SIG-M5 treated with dmso at 0.1 percent for 504 hours (cell line): Measurements from ENCODE around the gene PTGIR.
A peak's percentile ranks its signal among the peaks of the same experiment; 100 is the strongest.

Source experiments
- DNase-seq: peaks from one replicate; lab custom pipeline; 2025; ENCODE audit not compliant: unreplicated experiment; lab: John Stamatoyannopoulos, UW

The PTGIR gene

DNA sequence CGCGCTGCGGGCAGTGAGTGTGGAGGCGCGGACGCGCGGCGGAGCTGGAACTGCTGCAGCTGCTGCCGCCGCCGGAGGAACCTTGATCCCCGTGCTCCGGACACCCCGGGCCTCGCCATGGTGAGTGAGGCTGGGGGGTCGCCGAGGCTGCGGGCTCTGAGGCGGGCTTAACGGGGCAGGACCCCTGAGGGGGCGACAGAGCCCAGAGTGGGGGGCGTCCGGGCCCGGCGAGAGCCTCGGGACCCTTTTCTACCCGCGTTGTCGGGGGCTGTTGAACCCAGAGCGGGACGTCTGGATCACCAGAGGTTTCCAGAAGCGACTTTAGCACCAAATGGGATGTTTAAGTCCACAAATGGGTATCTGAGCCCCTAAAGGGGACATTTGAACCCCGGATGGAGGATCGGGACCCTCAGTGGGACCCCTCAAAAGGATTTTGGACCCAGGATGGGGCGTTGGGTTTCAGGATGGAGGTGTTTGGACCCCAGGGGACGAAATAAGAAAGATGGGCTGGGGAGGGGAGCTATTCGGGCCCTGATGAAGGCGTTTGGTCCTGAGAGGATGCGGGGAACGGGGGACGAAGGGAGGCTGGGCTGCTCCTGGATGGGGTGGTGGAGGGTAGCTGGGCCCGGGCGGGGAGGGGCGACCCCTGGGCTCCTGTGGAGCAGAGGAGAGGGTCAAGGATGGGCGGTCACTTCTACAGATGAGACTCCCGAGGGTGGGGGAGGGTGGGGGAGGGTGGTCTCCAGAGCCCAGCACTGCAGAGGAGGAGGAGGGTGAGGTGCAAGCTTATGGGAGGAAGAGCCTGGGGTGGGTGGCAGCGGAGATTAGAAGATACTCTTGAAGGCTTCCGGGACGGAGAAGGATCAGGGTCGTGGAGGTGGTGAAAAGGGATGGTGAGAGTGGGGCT, 23.3 kb downstream of the PTGIR start, which contains the start of gene CALM3:
CALM3 (plus strand) TSS at position 13 of the 907 bp plus-strand sequence; CDS start at position 118, 105 bp downstream.
- no peak for DNase-seq

DNA sequence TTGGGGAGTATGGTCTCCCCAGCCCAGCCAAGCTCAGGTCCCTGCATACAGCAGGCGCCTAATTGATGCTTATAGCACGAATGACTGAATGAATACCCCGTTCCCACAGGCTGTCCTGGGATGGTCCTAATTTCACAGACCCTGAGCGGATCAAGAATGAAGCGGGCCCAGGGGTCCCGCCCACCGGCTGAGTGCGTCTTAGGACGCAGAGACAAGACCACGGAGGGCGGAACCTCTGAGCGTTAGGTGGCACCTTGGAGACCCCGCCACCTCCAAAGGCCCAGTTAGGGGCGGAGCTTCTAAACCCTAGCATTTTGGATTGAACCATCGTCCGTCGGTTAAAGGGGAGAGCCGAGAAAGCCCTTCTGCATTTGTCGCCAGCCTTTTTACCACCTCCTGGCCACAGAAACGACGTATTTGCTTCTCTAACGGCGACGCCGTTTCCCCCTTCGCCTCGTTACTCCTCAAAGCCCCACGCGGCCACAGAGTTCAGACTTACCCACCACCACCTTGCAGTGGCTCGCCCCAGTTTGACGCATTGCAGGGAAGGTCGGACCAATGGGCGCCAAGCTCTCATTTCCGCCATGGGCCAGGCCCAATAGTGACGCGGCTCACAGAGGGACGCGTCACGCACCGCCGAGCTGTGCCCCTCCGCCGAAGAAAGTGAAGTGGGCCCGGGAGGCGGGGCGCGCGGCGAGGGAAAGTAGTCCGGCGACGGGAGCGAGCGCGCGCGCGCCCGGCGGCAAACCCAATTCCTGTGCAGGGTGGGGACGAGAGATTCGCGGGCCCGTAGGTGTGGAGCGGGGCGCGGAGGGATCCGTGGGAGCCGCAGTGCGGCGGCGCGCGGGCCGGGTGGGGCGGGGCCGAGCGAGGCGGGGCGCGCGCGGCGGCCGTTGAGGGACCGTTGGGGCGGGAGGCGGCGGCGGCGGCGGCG, 24.2 kb downstream of the PTGIR start:
- peak; percentile 88 for DNase-seq

DNA sequence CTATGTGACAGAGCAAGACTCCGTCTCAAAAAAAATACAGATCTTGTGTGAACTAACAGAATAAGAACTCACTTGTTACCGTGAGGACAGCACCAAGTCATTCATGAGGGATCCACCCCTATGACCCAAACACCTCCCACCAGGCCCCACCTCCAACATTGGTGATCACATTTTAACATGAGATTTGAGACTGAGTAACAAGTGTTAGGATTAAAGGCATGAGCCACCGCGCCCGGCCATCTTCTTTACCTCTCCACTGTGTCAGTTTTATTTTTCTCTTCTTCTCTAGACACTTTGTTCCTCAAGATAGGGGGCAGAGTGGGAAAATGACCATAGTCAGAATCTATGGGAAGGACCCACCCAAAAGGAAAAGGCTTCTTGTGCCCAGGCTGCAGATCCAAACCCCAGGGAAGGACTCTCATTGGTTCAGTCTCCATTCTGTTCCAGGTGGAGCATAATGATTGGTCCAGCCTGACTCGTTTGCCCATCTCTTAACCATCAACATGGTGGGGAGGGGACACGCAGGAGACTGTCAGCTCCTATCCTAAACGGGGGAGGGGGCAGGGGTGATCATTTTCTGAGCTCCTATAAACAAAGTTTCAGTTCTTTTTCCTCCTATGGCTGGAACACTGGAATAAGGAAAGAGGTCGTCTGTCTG, 25.0 kb downstream of the PTGIR start:
- no peak for DNase-seq

DNA sequence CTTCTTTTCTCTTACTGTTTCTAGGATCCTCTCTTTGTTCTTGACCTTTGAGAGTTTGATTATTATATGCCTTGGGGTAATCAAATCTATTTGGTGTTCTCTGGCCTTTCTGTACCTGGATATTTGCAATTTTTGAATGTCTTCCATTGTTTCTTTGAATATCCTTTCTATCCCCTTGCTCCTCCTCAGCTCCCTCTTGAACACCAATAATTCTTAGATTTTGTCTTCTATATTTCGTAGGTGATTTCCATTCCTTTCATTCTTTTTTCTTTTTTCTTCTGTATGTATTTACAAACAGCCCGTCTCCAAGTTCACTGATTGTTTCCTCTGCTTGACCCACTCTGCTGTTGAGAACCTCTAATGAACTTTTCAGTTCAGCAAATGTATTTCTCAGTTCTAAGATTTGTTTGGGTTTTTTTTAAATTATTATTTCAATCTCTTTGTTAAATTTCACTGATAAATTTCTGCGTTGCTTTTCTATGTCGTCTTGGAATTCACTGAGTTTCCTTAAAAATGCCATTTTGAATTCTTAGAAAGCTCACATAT, 26.4 kb downstream of the PTGIR start:
- DNase-seq: no peak

DNA sequence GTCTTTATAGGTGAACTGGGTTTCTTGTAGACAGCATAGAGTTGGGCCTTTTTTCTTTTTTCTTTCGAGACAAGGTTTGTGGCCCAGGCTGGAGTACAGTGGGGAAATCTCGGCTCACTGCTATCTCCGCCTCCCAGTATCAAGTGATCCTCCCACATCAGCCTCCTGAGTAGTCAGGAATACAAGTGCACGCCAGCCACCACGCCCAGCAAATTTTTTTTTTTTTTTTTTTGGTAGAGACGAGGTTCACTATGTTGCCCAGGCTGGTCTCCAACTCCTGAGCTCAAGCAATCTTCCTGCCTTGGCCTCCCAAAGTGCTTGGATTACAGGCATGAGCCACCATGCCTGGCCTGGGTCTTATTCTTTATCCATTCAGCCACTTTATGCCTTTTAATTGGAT, 28.9 kb downstream of the PTGIR start:
- no peak for DNase-seq

DNA sequence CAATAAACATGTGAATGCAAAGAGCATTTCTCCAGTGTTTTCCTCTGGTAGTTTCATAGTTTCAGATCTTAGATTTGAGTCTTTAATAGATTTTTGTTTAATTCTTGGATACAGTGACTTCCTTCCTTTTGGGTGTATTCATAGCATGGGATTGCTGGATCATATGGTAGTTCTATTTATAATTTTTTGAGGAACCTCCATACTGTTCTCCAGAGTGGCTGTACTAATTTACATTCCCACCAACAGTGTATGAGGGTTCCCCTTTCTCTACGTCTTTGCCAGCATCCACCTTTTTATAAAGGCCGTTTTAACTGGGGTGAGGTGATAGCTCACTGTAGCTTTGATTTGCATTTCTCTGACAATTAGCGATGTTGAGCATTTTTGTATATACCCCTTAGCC, 33.0 kb downstream of the PTGIR start:
- no peak for DNase-seq

DNA sequence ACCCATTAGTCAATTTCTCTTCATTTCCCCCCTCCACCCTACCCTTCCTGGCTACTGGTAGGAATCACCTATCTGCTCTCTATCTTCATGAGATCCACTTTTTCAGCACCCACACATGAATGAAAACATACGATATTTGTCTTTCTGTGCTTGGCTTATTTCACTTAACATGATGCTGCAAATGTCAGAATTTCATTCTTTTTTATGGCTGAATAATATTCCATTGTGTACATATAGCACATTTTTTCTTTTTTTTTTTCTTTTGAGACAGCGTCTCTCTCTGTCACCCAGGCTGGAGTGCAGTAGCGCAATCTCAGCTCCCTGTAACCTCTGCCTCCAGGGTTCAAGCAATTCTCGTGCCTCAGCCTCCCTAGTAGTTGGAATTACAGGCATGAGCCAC, 33.6 kb downstream of the PTGIR start:
- DNase-seq: no peak

DNA sequence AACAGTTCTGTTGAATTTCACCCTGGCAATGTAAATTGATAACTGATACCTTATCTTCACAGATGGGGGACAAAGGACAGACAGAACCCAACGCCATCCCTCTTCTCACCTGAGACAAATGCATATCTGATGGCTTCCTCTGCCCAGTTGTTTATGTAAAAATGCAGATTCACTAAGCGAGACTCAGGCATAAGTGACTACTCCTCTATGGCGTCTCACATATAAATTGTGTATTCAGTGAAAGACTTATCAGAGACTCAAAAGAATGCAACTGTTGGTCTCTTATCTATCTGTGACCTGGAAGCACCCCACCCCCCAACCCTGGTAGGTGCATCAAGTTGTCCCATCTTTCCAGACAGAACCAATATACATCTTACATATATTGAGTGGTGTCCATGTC, 37.0 kb downstream of the PTGIR start:
- no peak for DNase-seq

DNA sequence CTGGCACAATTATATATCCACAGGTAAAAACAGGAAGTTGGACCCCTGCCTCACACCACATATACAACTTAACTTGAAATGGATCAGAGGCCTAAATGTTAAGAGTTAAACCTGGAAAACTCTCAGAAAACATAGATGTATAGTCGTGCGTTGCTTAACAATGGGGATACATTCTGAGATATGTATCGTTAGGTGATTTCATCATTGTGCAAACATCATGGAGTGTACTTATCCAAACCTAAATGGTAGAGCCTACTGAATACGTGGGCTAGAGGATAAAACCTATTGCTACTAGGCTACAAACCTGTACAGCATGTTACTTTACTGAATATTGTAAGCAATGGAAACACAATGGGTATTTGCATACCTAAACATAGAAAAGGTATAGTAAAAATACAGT, 38.6 kb downstream of the PTGIR start:
- no peak for DNase-seq

DNA sequence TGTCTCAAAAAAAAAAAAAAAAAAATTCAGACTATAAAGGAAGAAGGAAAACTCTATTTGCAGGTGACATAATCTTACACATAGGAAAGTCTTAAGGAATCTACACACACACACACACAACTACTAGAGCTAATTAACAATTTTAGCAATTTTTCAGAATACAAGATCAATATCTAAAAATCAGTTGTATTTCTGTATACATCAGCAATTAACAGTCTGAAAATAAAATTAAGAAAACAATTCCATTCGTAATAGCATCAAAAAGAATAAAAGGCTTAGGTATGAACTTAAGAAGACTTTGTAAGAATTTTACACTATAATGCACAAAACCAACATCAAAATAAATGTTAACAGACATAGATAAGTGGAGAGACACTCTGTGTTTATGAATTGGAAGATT, 39.4 kb downstream of the PTGIR start:
- DNase-seq: no peak

DNA sequence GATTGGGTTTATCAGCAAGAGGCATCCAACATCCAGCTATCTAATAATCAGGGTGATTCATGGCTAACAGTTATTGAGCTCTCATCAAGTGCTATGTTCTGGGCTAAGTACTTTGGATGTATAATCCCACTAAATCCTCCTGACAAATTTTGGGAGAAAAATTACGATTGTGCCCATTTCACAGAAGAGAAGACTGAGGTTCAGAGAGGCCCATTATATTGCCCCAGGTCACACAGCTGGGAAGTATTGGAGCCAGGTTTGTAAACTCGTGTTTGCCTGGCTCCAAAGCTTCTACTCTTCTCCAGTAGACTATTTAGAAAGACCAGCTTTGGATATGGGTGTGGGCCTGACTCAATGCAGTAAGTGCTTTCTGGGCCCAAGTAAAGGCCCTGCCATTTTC, 44.6 kb downstream of the PTGIR start:
- no peak for DNase-seq

DNA sequence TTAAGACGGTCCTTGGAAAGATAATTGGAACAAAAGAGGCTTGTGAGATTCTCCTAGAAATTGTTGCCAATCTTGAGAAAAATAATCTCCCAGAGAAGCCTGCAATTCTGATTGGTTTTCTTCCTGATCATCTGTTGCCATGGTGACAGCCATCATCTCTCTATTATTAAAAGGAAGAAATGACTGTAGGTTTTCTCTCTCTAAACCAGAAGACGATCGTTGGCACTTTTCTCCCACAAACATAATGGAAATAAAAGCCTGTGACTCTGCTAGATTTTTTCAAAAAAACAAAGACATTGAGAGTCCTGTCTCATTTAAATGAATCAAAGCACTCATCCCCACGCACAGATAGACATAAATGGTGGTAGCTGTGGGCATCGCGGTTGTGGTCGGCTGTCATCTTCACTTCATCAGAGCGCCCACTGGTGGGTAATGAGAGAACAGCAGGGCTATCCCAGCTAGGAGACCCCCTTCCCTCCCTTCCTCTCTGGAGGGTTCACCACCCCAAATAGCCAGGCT, 45.5 kb downstream of the PTGIR start:
- DNase-seq: no peak

DNA sequence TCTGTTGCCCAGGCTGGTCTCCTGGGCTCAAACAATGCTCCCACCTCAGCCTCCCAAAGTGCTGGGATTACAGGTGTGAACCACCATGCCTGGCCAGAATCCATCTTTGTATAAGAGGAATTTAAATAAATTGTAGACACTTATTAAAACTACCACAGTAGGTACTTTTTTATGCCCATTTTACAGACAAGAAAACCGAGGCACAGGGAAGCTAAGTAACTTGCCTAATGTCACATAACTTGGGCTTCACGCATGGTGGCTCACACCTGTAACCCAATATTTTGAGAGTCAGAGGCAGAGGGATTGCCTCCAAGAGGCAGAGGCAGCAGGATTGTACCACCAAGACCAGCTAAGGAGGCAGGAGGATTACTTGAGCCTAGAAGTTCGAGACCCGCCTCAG, 46.4 kb downstream of the PTGIR start:
- DNase-seq: no peak

DNA sequence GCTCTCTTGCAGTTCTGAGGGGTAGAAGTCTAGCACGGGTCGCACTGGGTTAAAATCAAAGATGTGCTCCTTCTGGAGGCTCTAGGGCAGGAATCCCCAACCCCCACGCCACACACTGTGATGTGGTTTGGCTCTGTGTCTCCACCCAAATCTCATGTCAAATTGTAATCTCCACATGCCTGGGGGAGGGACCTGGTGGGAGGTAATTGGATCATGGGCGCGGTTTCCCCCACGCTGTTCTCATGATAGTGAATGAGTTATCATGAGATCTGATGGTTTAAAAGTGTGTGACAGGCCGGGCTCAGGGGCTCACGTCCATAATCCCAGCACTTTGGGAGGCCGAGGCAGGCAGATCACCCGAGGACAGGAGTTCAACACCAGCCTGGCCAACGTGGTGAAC, 50.4 kb downstream of the PTGIR start:
- no peak for DNase-seq

DNA sequence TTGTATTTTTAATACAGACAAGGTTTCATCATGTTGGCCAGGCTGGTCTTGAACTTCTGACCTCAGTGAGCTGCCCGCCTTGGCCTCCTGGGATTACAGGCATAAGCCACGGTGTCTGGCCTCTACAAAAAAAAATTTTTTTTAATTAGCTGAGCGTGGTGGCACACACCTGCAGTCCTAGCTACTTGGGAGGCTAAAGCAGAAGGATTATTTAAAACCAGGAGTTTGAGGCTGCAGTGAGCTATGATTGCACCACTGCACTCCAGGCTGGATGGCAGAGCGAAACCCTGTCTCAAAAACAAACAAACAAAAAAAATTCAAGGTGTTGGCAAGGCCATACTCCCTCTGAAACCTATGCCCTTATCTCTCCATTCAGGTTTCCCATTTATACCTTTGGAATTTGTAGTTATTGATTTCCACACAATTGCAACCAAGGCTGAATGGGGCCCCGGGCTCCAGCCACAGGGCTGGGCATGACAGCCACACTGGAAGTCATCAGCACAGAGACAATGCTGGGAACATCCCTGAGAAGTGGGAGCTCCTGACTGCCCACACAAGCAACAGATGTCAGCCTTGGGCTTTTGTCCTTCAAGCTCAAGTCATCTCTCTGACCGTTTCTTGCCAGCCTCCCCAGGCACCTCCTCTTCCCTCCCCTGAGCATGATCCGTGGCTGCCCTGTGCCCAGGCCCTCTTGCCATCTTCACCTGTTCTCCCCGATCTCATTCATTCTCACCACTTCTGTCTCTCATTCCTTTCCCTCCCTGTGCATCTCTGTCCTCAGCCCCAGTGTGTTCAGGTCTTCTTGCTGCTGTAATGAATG, 51.0 kb downstream of the PTGIR start:
- no peak for DNase-seq

DNA sequence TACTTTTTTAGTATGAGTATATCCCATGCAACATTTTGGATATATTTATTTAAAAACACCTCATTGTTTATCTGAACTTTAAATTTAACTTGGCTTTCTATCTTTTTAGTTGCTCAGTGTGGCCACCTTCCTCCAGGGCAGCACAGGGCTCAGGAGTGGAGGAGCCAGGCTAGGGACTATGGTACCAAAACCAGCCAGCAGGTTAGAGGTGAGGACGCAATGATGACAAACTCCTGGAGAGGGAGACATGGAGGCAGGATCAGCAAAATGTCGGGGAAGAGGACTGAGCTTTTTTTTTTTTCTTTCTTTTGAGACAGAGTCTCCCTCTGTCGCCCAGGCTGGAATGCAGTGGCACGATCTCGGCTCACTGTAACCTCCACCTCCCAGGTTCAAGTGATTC, 53.4 kb downstream of the PTGIR start:
- DNase-seq: no peak
